HEK293 (cell line): ENCODE data around the gene TCEANC2.
"Not testable (repeated sequence)": the region's sequence is repeated elsewhere in the genome, so short reads cannot be mapped to it uniquely, and the experiment has no call there.

Experiments used
- CTCF ChIA-PET: fragments of 350-600 bp; formaldehyde crosslinking; extraction: SDS; loops from one replicate; lab custom pipeline; 2021; ENCODE audit warnings: antibody characterized with exemption; lab: Yijun Ruan, JAX
- POLR2A ChIA-PET: fragments of 300-600 bp; formaldehyde crosslinking; extraction: SDS; loops from one replicate; lab custom pipeline; 2020; ENCODE audit warnings: antibody characterized with exemption, inconsistent platforms; lab: Yijun Ruan, JAX
- H3K27ac ChIP-seq: fragments of 200-500 bp; sonication (Bioruptor generic); 2 replicates; pipeline ENCODE4 v1.5.1; 2014; ENCODE audit warnings: low read depth, low read length, control low read depth, inconsistent platforms; ENCODE audit errors: extremely low read depth
- H3K36me3 ChIP-seq, 2 experiments: fragments of 200-500 bp in 1 of 2; sonication (Bioruptor generic) in 1 of 2; 1 replicate in 1 of 2; 2 replicates in 1 of 2; pipeline ENCODE4 v1.5.1; 2014 to 2017; ENCODE audit warnings: inconsistent platforms in 2 of 2, low read length in 2 of 2; ENCODE audit not compliant: control insufficient read depth in 2 of 2, insufficient read depth in 1 of 2
- H3K4me1 ChIP-seq: fragments of 200-500 bp; sonication (Bioruptor generic); 2 replicates; pipeline ENCODE4 v1.5.1; 2014; ENCODE audit warnings: mild to moderate bottlenecking, low read length, inconsistent platforms; ENCODE audit not compliant: control insufficient read depth, insufficient read depth
- H3K4me3 ChIP-seq: 2 replicates; pipeline ENCODE4 v1.5.1; 2011; ENCODE audit warnings: low read depth, mild to moderate bottlenecking, control low read depth, low read length, moderate library complexity
- H3K9me3 ChIP-seq: fragments of 200-500 bp; sonication (Bioruptor generic); 2 replicates; pipeline ENCODE4 v1.5.1; 2014; ENCODE audit warnings: low read depth, low read length, inconsistent platforms; ENCODE audit not compliant: control insufficient read depth, insufficient read depth
- BCL11B ChIP-seq: fragments of 450-650 bp; formaldehyde crosslinking; IDR thresholded peaks from 2 replicates; pipeline ENCODE4 v1.5.1; 2016; ENCODE audit warnings: low read depth, missing biosample characterization, missing genetic modification characterization
- FEZF1 ChIP-seq: fragments of 450-650 bp; formaldehyde crosslinking; IDR thresholded peaks from 2 replicates; pipeline ENCODE4 v1.5.1; 2016; ENCODE audit warnings: missing biosample characterization, missing genetic modification characterization
- HOXC10 ChIP-seq: sonication (generic); formaldehyde crosslinking; IDR thresholded peaks from 2 replicates; pipeline ENCODE4 v1.8.1; 2023; ENCODE audit warnings: mild to moderate bottlenecking, missing genetic modification reagents
- KLF16 ChIP-seq: fragments of 450-650 bp; formaldehyde crosslinking; IDR thresholded peaks from 2 replicates; pipeline ENCODE4 v1.5.1; 2017; ENCODE audit warnings: missing biosample characterization, missing genetic modification characterization
- KLF9 ChIP-seq: fragments of 450-650 bp; formaldehyde crosslinking; IDR thresholded peaks from 2 replicates; pipeline ENCODE4 v1.5.1; 2016; ENCODE audit warnings: missing biosample characterization, missing genetic modification characterization, low read depth
- MEIS1 ChIP-seq: sonication (generic); formaldehyde crosslinking; IDR thresholded peaks from 2 replicates; pipeline ENCODE4 v1.8.1; 2022; ENCODE audit warnings: missing genetic modification reagents, mild to moderate bottlenecking, borderline replicate concordance
- REPIN1 ChIP-seq: fragments of 450-650 bp; formaldehyde crosslinking; IDR thresholded peaks from 2 replicates; pipeline ENCODE4 v1.5.1; 2017; ENCODE audit warnings: missing biosample characterization, missing genetic modification characterization, low read depth
- REST ChIP-seq: fragments of 450-650 bp; formaldehyde crosslinking; IDR thresholded peaks from 2 replicates; pipeline ENCODE4 v1.5.1; 2016; ENCODE audit warnings: missing biosample characterization, missing genetic modification characterization
- ZNF132 ChIP-seq: fragments of 450-650 bp; formaldehyde crosslinking; IDR thresholded peaks from 2 replicates; pipeline ENCODE4 v1.5.1; 2017; ENCODE audit warnings: missing biosample characterization, missing genetic modification characterization, borderline replicate concordance
- ZNF138 ChIP-seq: fragments of 450-650 bp; formaldehyde crosslinking; IDR thresholded peaks from 2 replicates; pipeline ENCODE4 v1.5.1; 2016; ENCODE audit warnings: missing biosample characterization, missing genetic modification characterization, borderline replicate concordance
- ZNF140 ChIP-seq: fragments of 450-650 bp; formaldehyde crosslinking; IDR thresholded peaks from 2 replicates; pipeline ENCODE4 v1.5.1; 2016; ENCODE audit warnings: missing biosample characterization, missing genetic modification characterization
- ZNF155 ChIP-seq: fragments of 450-650 bp; formaldehyde crosslinking; IDR thresholded peaks from 2 replicates; pipeline ENCODE4 v1.5.1; 2016; ENCODE audit warnings: missing biosample characterization, missing genetic modification characterization
- ZNF184 ChIP-seq: fragments of 450-650 bp; IDR thresholded peaks from 2 replicates; pipeline ENCODE4 v1.5.1; 2018; ENCODE audit warnings: missing biosample characterization, mild to moderate bottlenecking, missing genetic modification characterization
- ZNF341 ChIP-seq: fragments of 450-650 bp; formaldehyde crosslinking; IDR thresholded peaks from 2 replicates; pipeline ENCODE4; 2016; ENCODE audit warnings: low read depth, missing biosample characterization, missing genetic modification characterization
- ZNF488 ChIP-seq: fragments of 450-650 bp; formaldehyde crosslinking; IDR thresholded peaks from 2 replicates; pipeline ENCODE4 v1.5.1; 2016; ENCODE audit warnings: missing biosample characterization, missing genetic modification characterization
- ZNF600 ChIP-seq: fragments of 450-650 bp; formaldehyde crosslinking; IDR thresholded peaks from 2 replicates; pipeline ENCODE4 v1.5.1; 2016; ENCODE audit warnings: missing biosample characterization, missing genetic modification characterization
- ZNF776 ChIP-seq: fragments of 450-650 bp; formaldehyde crosslinking; IDR thresholded peaks from 2 replicates; pipeline ENCODE4 v1.5.0; 2017; ENCODE audit warnings: missing biosample characterization, missing genetic modification characterization, borderline replicate concordance
- ZNF792 ChIP-seq: fragments of 450-650 bp; formaldehyde crosslinking; IDR thresholded peaks from 2 replicates; pipeline ENCODE4 v1.5.1; 2016; ENCODE audit warnings: missing biosample characterization, missing genetic modification characterization

Gene TCEANC2

GRCh38 chr1:54103414-54103813, 50.0 kb downstream of the TCEANC2 start:
- ChIA-PET POLR2A (no interaction called here), CTCF (interaction anchor here (0.8 kb wide), 2 partner anchors 17 to 386 kb away, joined by 3 read pairs; no protein-coding TSS in a partner anchor)
- no peak overlapping the region for H3K27ac ChIP-seq
- H3K4me3 ChIP-seq, result no peak overlapping the region
- H3K4me1 ChIP-seq, result no peaks in the 10 kb centered on the region
- H3K36me3 ChIP-seq, result no peaks in the 10 kb centered on the region
- no peaks in the 10 kb centered on the region for H3K9me3 ChIP-seq
- no peak for TF ChIP-seq KLF16 (tag by site-specific recombination)

GRCh38 chr1:54104613-54105012, 51.2 kb downstream of the TCEANC2 start:
- H3K4me3 ChIP-seq, H3K4me1 ChIP-seq, POLR2A ChIA-PET, H3K27ac ChIP-seq, CTCF ChIA-PET, H3K9me3 ChIP-seq, H3K36me3 ChIP-seq: not testable (repeated sequence)

GRCh38 chr1:54105080-54105479, 51.7 kb downstream of the TCEANC2 start:
- POLR2A ChIA-PET, result no interaction called here
- CTCF ChIA-PET, result interaction anchor here (1.4 kb wide), 2 partner anchors 22 to 24 kb away, joined by 3 to 5 read pairs; no protein-coding TSS in a partner anchor
- no peaks in the 10 kb centered on the region for H3K9me3 ChIP-seq

GRCh38 chr1:54105736-54106269, 52.4 kb downstream of the TCEANC2 start:
- ChIA-PET CTCF (interaction anchor here (0.7 to 1.4 kb wide), 3 partner anchors 22 to 1031 kb away, joined by 3 to 5 read pairs (median 3); no protein-coding TSS in a partner anchor), POLR2A (no interaction called here)
- TF ChIP-seq ZNF140 (tag by site-specific recombination), result no peak
- no peak for TF ChIP-seq FEZF1
- TF ChIP-seq ZNF138 (tag by site-specific recombination), result no peak
- TF ChIP-seq ZNF776 (tag by site-specific recombination), result no peak
- no peak for TF ChIP-seq MEIS1 (CRISPR knock-in tag)
- no peaks in the 10 kb centered on the region for H3K9me3 ChIP-seq
- H3K36me3 ChIP-seq, result no peaks in the 10 kb centered on the region
- no peaks in the 10 kb centered on the region for H3K4me1 ChIP-seq
- no peak overlapping the region for H3K4me3 ChIP-seq
- no peak overlapping the region for H3K27ac ChIP-seq

More at GRCh38 chr1:54105080-54105479, 51.7 kb downstream of the TCEANC2 start:
- no peak overlapping the region for H3K4me3 ChIP-seq
- TF ChIP-seq HOXC10 (CRISPR knock-in tag), result no peak
- TF ChIP-seq ZNF184 (tag by site-specific recombination), result no peak
- no peak for TF ChIP-seq ZNF488
- no peak for TF ChIP-seq BCL11B (tag by site-specific recombination)
- no peak for TF ChIP-seq REPIN1 (tag by site-specific recombination)
- TF ChIP-seq ZNF341 (tag by site-specific recombination), result no peak
- no peak for TF ChIP-seq REST (tag by site-specific recombination)
- TF ChIP-seq ZNF792 (tag by site-specific recombination), result no peak
- no peak for TF ChIP-seq ZNF600 (tag by site-specific recombination)
- no peak for TF ChIP-seq ZNF155
- no peak for TF ChIP-seq KLF9 (tag by site-specific recombination)
- TF ChIP-seq ZNF132, result no peak
- no peak overlapping the region for H3K27ac ChIP-seq
- H3K4me1 ChIP-seq, result no peaks in the 10 kb centered on the region
- H3K36me3 ChIP-seq, result no peaks in the 10 kb centered on the region
